CD4-positive, alpha-beta T cell treated with Interleukin-10 for 1 hour (primary cell): Measurements from ENCODE around the gene SYS1.

ENCODE experiments used
- DNase-seq: peaks from one replicate; pipeline ENCODE4 v3.0.0-alpha.2; 2020

The SYS1 gene

GRCh38 chr20:45362804-45363610 is at the start of gene SYS1:
Gene SYS1, plus strand, starts transcription at chr20:45363156. Its CDS starts 376 bp downstream, at chr20:45363532.
- peak; percentile 99 for DNase-seq

GRCh38 chr20:45313943-45314342 is 49.0 kb upstream of the SYS1 start:
- no peak for DNase-seq

DNA sequence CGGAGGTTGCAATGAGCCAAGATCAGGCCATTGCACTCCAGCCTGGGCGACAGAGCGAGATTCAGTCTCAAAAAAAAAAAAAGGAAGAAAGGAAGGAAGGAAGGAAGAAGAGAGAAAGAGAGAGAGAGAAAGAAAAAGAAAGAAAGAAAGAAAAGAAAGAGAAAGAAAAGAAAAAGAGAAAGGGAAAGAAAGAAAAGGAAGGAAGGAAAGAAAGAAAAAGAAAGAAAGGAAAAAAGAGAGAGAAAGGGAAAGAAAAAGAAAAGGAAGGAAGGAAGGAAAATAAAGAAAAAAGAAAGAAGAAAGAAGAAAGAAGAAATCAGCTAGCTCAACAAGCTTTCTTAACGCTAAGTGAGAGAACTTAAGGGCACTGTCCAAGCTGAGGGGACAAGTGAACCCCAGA is 47.3 kb upstream of the SYS1 start:
- DNase-seq: no peak

DNA sequence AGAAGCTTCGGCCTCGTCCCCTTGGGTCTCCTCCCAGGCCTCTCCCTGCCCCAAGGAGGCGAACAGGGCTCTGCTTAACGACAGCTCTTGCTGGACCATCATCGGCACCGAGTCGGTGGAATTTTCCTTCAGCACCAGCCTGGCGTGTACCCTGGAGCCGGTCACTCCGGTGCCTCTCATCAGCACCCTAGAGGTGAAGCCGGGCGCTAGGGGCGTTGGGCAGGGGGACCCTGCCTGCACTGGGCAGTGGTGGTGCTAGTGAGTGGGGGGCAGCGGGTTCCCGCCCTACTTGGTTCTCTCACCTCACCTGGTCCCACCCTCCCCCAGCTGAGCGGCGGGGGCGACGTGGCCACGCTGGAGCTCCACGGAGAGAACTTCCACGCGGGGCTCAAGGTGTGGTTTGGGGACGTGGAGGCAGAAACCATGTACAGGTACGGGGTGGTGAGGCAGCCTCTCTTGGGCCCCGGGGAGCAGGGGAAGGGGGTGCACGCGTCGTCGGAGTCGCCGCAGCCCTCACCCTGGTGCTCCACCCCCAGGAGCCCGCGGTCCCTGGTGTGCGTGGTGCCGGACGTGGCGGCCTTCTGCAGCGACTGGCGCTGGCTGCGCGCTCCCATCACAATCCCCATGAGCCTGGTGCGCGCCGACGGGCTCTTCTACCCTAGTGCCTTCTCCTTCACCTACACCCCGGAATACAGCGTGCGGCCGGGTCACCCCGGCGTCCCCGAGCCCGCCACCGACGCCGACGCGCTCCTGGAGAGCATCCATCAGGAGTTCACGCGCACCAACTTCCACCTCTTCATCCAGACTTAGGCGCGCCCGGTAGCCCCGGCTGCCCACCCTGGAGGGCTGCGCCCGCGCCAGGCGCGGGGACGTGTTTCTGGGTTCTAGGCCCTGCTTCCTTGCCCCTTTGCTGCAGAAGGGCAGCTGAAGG is 46.5 kb upstream of the SYS1 start:
- no peak for DNase-seq

DNA sequence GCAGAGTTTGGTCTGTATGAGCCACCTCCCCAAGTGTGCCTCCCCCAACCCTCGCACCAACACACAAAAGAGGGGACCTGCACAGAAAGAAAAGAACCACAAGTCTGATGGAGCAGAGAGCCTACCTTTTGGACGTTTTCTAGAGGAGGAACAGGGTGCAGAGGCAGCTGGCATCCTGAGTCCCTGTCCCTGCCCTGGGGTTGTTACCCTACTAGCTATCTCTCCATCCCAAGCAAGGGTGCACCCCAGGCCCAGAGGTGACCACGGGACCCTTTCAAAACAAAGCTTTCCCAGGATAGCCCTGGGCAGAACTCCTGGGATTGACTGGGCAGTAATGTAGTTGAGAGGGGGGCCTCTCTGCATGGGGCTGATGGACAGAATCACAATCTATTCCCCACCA is 45.1 kb upstream of the SYS1 start:
- DNase-seq: no peak

DNA sequence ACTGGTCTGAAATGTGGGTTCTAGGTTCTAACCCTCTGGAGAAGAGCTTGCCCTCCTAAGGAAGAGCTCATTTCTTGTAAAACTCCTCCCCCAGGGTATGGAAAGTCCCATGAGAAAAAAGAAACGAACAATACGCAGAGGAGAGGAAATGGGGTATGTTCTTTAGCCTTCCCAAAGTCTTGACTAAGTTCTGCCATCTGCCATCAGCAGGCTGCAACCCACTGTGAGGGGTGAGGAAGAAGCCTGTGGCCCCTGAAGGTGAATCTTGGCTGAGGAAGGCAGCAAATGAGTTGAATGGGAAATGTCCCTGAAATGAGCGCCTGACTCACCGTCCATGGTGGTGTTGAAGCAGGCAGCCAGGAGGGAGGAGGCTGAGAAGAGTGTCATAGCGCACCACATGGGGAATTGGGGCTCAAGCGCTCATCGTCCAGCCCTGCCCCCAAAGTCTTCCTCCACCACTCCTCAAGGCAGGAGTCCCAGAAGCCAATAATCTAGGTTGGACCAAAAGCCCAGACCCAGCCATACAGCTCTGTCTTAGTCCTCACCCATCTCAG is 44.5 kb upstream of the SYS1 start:
- DNase-seq: no peak

DNA sequence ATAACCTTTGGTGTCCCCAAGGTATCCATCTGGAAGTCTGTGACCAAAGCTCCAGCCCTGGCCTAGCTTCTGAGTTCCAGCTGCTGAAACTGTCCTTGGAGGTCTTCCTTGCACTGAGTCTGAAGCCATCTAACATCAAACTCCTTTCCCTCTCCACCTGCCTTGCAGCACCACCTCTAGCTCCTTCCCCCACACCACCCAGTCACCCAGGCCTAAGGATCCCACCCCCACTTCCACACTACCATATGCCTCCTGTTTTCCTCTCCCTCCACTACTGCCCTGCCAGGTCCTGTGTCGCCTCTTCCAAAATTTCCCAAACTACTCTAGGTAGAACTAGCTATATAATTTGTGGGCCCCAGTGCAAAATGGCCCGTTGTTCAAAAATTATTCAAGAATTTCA is 44.0 kb upstream of the SYS1 start:
- DNase-seq: no peak

- DNase-seq: peak; percentile 33
Measured at GRCh38 chr20:45320948-45321595, 41.9 kb upstream of the SYS1 start.

DNA sequence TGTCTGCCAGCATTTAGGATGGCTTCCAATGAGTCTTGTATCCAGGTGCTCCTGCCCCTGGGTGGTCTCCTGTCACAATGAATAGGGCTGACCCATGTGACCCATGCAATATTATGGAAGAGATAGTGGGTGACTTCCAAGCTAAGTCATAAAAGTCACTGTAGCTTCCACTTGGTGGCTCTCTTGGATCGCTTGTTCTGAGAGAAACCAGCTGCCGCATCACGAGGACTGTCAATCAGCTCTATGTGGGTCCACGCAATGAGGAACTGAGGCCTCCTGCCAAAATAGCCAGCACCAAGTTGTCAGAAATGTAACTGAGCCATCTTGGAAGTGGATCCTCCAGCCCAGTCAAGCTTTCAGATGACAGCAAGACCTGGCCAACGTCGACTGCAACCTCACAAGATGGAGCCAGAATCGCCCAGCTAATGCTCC is 40.0 kb upstream of the SYS1 start:
- peak; percentile 14 for DNase-seq

DNA sequence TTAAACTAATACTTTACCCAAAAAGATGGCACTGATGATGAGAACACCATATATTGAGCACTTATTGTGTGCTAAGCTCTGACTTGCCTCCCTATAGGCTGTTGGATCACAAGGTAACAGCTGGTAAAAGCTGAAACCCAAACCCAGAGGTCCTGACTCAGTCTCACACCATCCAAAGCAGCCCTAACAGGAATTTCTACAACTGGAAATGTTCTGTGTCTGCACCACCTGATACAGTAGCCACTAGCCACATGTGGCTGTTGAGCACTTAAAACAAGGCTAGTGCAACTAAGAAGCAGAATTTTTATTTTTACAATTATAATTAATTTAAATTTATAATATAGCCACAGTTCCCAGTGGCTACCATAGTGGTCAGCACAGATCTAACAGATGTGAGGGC is 39.2 kb upstream of the SYS1 start:
- DNase-seq: no peak

DNA sequence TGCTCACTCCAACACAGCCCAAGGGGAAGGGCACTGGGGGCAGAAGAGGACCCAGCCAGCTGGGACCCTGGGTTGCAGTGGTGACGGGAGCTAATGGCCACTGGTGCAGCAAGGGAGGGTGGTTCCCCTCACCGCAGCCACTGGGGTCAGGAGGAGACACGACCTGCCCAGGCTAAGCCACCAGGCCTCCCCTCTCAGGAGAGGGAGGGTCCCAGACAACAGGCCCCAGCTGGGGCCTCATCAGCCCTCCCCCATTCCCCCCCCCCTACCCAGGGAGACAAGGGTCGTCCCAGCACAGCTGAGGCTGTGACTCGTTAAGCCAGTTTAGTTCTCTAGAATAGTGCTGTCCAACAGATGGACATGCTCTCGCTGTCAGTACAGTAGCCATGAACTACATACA is 37.6 kb upstream of the SYS1 start:
- DNase-seq: no peak

GRCh38 chr20:45328451-45328850 is 34.5 kb upstream of the SYS1 start:
- DNase-seq: no peak

DNA sequence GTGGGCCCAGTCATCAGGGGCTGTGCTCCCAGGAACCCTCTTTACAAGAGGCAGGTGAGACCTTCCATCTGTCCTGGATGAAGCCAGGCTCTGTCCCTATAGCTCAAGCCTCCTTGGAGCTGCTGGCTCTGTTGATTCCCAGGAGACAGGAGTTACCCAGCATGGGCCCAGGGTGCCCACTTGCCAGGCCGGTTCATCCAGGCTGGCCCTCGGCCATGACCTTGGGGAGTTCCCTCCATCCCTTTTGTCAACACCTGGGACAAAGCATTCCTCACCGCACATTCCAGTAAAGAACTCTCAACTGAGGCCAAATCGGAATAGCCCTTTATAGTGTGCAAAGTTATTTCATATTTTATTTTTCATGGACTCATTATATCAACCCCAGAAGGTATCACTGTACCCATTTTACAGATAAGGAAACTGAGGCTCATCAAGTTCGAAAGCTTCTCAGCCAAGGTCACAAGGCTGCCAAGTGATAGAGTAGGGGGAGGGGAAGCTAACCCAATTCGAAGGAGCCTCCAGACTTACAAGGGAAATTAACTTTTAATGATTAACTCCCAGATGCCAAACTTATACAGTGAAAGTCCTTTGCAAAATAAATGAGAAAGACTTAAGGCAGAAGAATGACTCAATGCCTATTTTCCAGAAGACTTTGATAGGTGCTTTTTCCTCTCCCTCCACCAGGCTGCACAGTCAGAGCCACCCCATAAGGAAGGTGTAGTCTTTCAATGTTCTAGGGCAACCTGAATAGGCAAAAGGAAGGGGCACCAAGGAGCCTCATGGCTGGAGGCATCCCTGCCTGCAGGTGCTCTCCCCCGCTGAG is 33.2 kb upstream of the SYS1 start:
- DNase-seq: no peak

- no peak for DNase-seq
Measured at GRCh38 chr20:45330476-45330875, 32.5 kb upstream of the SYS1 start.

DNA sequence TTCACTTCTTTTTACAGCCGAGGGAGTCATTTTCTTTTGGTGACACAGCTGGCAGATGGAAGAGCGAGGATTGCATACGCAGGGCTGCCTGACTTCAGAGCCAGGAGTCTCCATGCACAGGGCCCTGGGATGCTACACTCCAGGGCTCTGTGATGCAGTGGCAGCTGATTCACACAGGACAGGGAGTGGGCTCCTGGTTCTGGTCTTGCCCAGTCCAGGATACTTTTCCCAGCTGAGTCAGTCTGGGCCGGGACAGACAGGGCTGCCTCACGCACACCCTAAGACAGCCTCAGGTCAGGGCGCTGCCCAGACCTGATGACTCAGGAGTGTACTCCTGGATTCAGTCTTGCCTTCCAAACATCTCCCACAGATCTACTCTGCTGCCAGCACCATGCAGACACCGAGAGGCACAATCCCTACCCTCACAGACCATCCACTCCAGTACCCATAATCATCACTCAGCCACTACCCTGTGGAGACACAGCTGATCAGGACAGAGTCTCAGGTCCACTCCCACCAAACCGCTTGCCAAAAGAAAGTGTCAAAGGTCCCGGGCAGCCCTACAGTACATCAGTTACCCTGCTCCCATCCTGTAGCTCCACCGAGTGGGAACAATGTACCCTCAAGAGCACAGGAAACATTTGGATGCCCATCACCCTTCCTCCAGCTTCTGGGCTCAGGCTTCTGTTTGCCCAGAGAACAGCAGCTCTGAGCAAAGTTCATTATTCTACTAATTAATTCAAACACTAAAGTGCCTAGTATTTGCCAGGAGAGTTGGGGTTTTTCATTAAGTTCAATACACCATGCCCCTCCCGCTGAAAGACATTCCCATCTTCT is 26.2 kb upstream of the SYS1 start:
- DNase-seq: no peak

DNA sequence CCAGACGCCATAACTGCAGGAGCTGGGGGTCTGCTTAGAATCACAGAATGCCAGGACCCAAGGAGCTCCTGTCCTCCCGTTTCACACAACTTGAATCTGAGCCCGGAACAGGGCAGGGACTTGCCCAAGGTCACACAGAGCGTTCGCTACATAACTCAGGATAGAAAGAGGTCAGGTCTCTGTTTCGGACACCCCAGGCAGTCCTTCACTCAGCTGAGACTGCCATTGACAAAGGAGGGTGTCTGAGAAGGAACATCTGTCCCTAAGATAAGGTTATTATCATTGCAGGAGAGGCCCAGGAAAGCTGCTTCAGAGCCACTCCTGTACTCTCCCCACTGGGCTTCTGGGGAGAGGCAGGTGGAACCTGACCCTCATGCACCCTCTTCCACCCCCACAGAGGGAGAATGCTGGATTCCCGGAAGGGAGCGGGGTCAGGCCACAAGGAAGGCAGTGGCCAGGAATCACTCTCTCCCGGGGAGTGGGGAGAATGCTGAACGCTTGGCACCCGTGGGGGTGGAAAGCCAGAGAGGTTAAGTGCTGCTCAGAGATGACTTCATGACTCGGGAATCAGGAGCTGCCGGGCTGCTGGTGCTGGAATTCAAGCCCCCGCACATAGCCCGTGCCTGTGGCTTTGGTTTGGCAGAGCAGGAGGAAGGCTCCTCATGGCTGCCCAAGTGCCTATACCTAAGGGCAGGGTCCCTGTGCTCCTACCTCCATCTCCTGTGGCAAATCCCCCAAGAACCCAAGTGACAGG is 25.4 kb upstream of the SYS1 start:
- DNase-seq: no peak

DNA sequence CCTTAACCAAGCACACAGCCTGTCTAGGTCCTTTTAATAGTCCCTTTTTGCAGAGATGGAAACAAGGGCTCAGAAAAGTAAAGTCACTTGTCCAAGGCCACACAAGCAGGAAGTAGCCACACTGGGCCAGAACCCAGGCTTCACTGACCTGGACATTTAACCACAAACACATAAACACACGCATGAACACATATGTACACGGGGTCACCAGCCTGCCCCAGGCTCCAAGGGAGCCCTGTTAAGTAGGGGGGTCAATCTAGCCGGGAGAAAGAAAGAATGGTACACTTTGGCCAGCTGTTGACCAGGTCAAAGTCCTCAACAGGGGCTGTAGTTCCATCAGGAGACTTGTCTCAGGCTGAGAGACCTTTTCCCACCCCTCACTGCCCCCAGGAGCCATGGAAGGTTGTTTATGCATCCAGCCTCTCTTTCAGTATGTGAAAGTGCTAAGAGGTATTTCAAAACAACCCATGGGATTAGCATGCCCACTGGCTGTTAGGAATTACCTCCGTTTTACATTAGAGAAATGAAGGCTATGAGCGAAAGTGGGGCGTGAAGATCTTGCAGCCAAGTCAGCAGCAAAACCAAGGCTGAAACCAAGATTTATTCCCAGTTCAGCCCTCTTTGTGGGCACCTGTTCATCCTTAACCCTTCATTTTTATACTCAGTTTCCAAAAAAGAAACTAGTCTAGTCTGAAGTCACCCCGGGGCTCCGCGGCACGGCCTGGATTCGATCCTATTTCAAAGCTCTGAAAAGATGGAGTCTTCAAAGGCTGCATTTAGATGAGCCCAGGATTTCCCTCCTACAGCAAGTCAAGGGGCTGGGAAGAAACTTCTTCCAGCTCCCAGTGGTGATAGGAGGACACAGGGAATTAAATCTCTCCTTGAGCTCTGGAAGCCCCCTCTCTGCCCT is 24.6 kb upstream of the SYS1 start:
- DNase-seq: no peak

- no peak for DNase-seq
Measured at GRCh38 chr20:45339084-45339483, 23.9 kb upstream of the SYS1 start.

GRCh38 chr20:45339799-45340198 is 23.2 kb upstream of the SYS1 start:
- DNase-seq: no peak
